ENCODE measurements around the gene CGNL1. TPM values are rescaled to one million over a fixed set of nuclear protein-coding genes. Genes with fewer than 3 reads are reported as not detected.

CGNL1 gene
- total RNA-seq, 1 experiment from 2014 or later = 34.6 TPM

GRCh38 chr15:57472861-57473260 is 96.6 kb downstream of the CGNL1 start:
- Histone ChIP-seq H2AFZ (ENCODE audit: low read length) (no peak overlapping the region), H3K4me1 (ENCODE audit: insufficient read depth, low read length) (peaks cover 2% of the 10 kb centered on the region; the same call in 1 of the 2 replicates), H3K56ac (ENCODE audit: insufficient read length, low read depth, low read length) (no peak overlapping the region), H3K4ac (ENCODE audit: low read depth, low read length) (no peak overlapping the region), H4K8ac (replicated peaks; ENCODE audit: insufficient read length, low read depth, low read length) (no peak overlapping the region), H2AK5ac (ENCODE audit: insufficient read length, low read length) (no peak overlapping the region), H4K20me1 (ENCODE audit: control insufficient read depth, insufficient read depth, insufficient read length) (no peaks in the 10 kb centered on the region), H4K5ac (ENCODE audit: insufficient read length, low read depth, low read length) (no peak overlapping the region), H3K4me2 (ENCODE audit: insufficient read depth, insufficient read length, low read length) (no peak overlapping the region), H3T11ph (ENCODE audit: low read length) (no peak overlapping the region), H3K23me2 (ENCODE audit: insufficient read length, low read depth, low read length, poor library complexity, severe bottlenecking) (no peaks in the 10 kb centered on the region), H3K14ac (ENCODE audit: insufficient read depth, low read length) (no peak overlapping the region), H4K91ac (ENCODE audit: insufficient read length, low read depth, low read length) (no peak overlapping the region), H3K79me2 (ENCODE audit: insufficient read depth, low read length) (no peaks in the 10 kb centered on the region), H3K9me3 (ENCODE audit: control insufficient read depth, low read depth, low read length) (no peaks in the 10 kb centered on the region), H2BK12ac (ENCODE audit: insufficient read length, low read depth, low read length) (no peak overlapping the region), H3K23ac (ENCODE audit: insufficient read length, low read depth, low read length) (no peak overlapping the region), H2BK120ac (ENCODE audit: low read depth, low read length, poor library complexity, severe bottlenecking) (no peak overlapping the region), H3K18ac (ENCODE audit: insufficient read length, low read depth, low read length) (no peak overlapping the region), H3K27me3 (ENCODE audit: insufficient read depth, low read length) (no peaks in the 10 kb centered on the region), H3K9ac (ENCODE audit: extremely low read depth, insufficient read length, low read length) (no peak overlapping the region), H2BK20ac (ENCODE audit: low read depth, low read length, poor library complexity, severe bottlenecking) (no peak overlapping the region), H2BK15ac (ENCODE audit: low read depth, low read length) (no peak overlapping the region), H2BK5ac (ENCODE audit: insufficient read length, low read length) (no peak overlapping the region), H3K27ac (ENCODE audit: insufficient read length, low read depth, low read length) (no peak overlapping the region), H3K79me1 (ENCODE audit: insufficient read depth, low read depth, low read length, poor library complexity, severe bottlenecking) (no peaks in the 10 kb centered on the region)
- Mint-ChIP-seq H3K27ac (no peak overlapping the region), H3K4me1 (peaks cover 28 to 37% of the 10 kb centered on the region in 2 experiments), H3K27me3 (ENCODE audit: low read depth) (no peaks in the 10 kb centered on the region), H3K36me3 (ENCODE audit: insufficient read depth in 1 of 3, low read depth in 3 of 3) (peaks cover 0 to 20% (median 17%) of the 10 kb centered on the region in 3 experiments; a peak in 3 of 7 replicates), H3K9me3 (no peaks in the 10 kb centered on the region), H3K4me3 (no peak overlapping the region)
- no CpG with 5 or more reads among the region's 2 CpGs for WGBS (ENCODE audit: extremely low coverage, insufficient read length, low lambda C conversion rate)
- no peak for DNase-seq
- TF ChIP-seq, protein P1, sequence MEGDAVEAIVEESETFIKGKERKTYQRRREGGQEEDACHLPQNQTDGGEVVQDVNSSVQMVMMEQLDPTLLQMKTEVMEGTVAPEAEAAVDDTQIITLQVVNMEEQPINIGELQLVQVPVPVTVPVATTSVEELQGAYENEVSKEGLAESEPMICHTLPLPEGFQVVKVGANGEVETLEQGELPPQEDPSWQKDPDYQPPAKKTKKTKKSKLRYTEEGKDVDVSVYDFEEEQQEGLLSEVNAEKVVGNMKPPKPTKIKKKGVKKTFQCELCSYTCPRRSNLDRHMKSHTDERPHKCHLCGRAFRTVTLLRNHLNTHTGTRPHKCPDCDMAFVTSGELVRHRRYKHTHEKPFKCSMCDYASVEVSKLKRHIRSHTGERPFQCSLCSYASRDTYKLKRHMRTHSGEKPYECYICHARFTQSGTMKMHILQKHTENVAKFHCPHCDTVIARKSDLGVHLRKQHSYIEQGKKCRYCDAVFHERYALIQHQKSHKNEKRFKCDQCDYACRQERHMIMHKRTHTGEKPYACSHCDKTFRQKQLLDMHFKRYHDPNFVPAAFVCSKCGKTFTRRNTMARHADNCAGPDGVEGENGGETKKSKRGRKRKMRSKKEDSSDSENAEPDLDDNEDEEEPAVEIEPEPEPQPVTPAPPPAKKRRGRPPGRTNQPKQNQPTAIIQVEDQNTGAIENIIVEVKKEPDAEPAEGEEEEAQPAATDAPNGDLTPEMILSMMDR (conservative IDR thresholded peaks at IDR 0.05) = no peak
